Right lobe of liver (tissue), 6 donors: ENCODE measurements around the gene CYP46A1. TPM values are rescaled to one million over a fixed set of nuclear protein-coding genes. Genes with fewer than 3 reads are reported as not detected.
"Not testable (repeated sequence)": the region's sequence is repeated elsewhere in the genome, so short reads cannot be mapped to it uniquely, and the experiment has no call there.

Experiments used
- ATAC-seq, 4 donors: fragments of 200-7000 bp; cut with Tn5 transposase; one replicate each; pipeline ENCODE4 v1.9.1; 2020; ENCODE audit warnings: mild to moderate bottlenecking in 4 of 4, moderate library complexity in 4 of 4
- DNase-seq, 3 donors: peaks; one replicate each; pipeline ENCODE4 v3.0.0-alpha.2; 2020
- H3K27ac ChIP-seq, 3 donors: fragments of 200-600 bp; one replicate each; pipeline ENCODE4 v1.8.0; 2022
- H3K27me3 ChIP-seq, 2 donors: fragments of 200-600 bp; one replicate each; pipeline ENCODE4 v1.8.0; 2022
- H3K36me3 ChIP-seq, 4 donors: fragments of 200-600 bp; sonication (generic) in 1 of 4; one replicate each; pipeline versions ENCODE4 v1.5.1 to v1.8.0; 2017 to 2022; ENCODE audit warnings: control low read depth in 1 of 4
- H3K4me1 ChIP-seq, 4 donors: fragments of 200-600 bp; sonication (generic) in 1 of 4; one replicate each; pipeline versions ENCODE4 v1.5.1 to v1.8.0; 2017 to 2022; ENCODE audit warnings: control low read depth in 1 of 4
- H3K4me3 ChIP-seq, 3 donors: fragments of 200-600 bp; one replicate each; pipeline ENCODE4 v1.8.0; 2022
- H3K9me3 ChIP-seq, 4 donors: fragments of 200-600 bp; sonication (generic) in 1 of 4; one replicate each; pipeline versions ENCODE4 v1.5.1 to v1.8.0; 2017 to 2022; ENCODE audit warnings: control low read depth in 1 of 4
- POLR2A ChIP-seq: fragments of 450-650 bp; IDR thresholded peaks from one replicate; pipeline ENCODE4 v1.6.1; 2017; ENCODE audit warnings: antibody characterized with exemption, mild to moderate bottlenecking
- WGBS: methylation state at CpG from one replicate; pipeline ENCODE4 v1.1.6; 2018; ENCODE audit warnings: low coverage, low lambda C conversion rate; ENCODE audit not compliant: insufficient coverage; ENCODE audit errors: missing lambda C conversion rate; 5-methylcytosine and 5-hydroxymethylcytosine counted together
- intact Hi-C, 2 donors: fragments of 100-400 bp; cut with DNase I; formaldehyde crosslinking; loops; one replicate each; pipeline versions ENCODE4 v1.11.2 to v1.14.1; 2022
- total RNA-seq, 6 experiments: library from RNA; depleted of rRNA in 2 of 6; stranded (reverse); fragments of >200 nt in 2 of 6; fragmentation: NEBNext Ultra II Directional in 3 of 6; extraction: Animal tissue kit (Norgen Biotek cat#: 25700) in 3 of 6; gene quantifications; one replicate each; pipeline versions ENCODE4 v1.1.0 to v1.2.4, GENCODE V29; 2016 to 2023
- TF ChIP-seq, protein P1 (sequence below), 4 donors: fragments of 200-600 bp in 3 of 4; fragments of 450-650 bp in 1 of 4; IDR thresholded peaks; one replicate each; pipeline versions ENCODE4 v1.5.1 to v1.8.0; 2016 to 2022; ENCODE audit warnings: antibody characterized with exemption in 4 of 4, mild to moderate bottlenecking in 2 of 4
- donor health status: DM: no; HTN: yes; CAD: no.
- donor health status: DM: no; HTN: no; CAD: no.
- donor health status: DM: no; HTN: no; CAD: no.
- donor health status: DM: no; HTN: yes; CAD: no.
- donor health status: DM: no; HTN: yes; CAD: no.

The CYP46A1 gene
- total RNA-seq, 6 experiments from 2014 or later, result 0.06 to 1.6 (median 0.42) TPM; not detected in 1

DNA sequence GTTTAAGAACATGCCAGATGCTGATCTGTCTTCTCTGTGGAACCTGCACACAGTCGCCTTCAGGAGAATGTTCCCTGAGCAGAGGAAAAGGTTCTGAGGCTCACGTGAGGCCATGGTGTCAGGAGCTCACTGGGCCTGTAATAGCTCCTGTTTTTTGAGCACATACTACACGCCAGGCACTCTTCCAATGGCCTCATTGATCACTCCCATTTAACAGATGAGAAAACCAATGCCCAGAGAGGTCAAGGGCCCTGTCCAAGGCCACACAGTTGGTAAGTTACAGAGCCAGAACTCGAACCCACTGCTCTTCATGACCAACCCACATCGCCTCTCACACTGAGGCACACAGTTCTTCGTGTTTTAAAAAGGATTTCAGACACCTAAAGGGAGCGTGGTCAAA is 46.5 kb upstream of the CYP46A1 start:
- intact Hi-C loops, result no loop called here
- Histone ChIP-seq H3K36me3 (no peaks in the 10 kb centered on the region), H3K4me1 (no peaks in the 10 kb centered on the region), H3K27ac (no peak overlapping the region), H3K9me3 (no peaks in the 10 kb centered on the region), H3K27me3 (no peaks in the 10 kb centered on the region), H3K4me3 (no peak overlapping the region)
- TF ChIP-seq, protein P1, sequence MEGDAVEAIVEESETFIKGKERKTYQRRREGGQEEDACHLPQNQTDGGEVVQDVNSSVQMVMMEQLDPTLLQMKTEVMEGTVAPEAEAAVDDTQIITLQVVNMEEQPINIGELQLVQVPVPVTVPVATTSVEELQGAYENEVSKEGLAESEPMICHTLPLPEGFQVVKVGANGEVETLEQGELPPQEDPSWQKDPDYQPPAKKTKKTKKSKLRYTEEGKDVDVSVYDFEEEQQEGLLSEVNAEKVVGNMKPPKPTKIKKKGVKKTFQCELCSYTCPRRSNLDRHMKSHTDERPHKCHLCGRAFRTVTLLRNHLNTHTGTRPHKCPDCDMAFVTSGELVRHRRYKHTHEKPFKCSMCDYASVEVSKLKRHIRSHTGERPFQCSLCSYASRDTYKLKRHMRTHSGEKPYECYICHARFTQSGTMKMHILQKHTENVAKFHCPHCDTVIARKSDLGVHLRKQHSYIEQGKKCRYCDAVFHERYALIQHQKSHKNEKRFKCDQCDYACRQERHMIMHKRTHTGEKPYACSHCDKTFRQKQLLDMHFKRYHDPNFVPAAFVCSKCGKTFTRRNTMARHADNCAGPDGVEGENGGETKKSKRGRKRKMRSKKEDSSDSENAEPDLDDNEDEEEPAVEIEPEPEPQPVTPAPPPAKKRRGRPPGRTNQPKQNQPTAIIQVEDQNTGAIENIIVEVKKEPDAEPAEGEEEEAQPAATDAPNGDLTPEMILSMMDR (IDR thresholded peaks at IDR 0.05), result no peak
- no peak for TF ChIP-seq POLR2A
- 84% methylated on average over 6 of the region's 7 CpGs for WGBS
- no peak for DNase-seq
- ATAC-seq, result no peak

DNA sequence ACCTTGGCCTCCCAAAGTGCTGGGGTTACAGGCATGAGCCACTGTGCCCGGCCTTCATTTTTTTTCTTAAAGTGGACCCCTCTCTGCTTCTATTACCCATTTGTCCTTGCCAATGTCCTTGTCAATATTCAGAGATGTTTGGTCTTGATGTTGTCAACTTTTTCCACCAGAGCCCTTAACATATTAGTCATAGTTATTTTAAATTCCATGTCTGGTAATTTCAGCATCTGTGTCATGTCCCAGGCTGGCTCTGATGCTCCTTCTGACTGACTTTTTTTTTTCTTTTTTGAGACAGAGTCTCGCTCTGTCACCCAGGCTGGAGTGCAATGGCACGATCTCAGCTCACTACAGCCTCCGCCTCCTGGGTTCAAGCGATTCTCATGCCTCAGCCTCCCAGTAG is 41.3 kb upstream of the CYP46A1 start:
- DNase-seq, H3K4me1 ChIP-seq, ATAC-seq, H3K4me3 ChIP-seq, intact Hi-C loops, H3K9me3 ChIP-seq, H3K27ac ChIP-seq, H3K36me3 ChIP-seq, H3K27me3 ChIP-seq: not testable (repeated sequence)
- WGBS, result 94% methylated on average over 5 of the region's 5 CpGs

DNA sequence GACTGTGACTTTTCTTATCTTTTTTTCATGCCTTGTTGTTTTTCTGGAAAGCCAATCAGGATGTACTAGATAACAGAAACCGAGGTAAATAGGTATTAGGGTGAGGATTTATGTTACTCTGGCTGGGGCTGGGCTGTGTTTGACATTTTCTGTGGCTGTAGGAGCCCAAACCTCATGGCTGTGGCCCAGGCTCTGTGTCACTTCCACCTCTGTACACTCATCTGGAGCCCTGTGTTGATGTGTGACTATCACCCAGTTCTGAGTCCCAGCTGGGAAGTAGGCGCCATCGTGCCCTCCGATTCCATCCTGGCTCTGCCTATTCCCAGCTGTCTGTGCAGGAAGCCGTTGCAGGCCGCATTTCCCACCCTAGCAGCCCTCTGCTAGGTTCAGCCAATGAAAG is 40.8 kb upstream of the CYP46A1 start:
- peaks cover 0 to 6% of the 10 kb centered on the region in 2 donors for H3K27me3 ChIP-seq
- no peak for TF ChIP-seq POLR2A
- TF ChIP-seq, protein P1 (IDR thresholded peaks at IDR 0.05), result no peak
- H3K9me3 ChIP-seq, result no peaks in the 10 kb centered on the region
- no peak for ATAC-seq
- 60% methylated on average over 5 of the region's 6 CpGs for WGBS
- no peak for DNase-seq
- peaks cover 0 to 8% (median 0%) of the 10 kb centered on the region in 4 donors for H3K4me1 ChIP-seq
- no peaks in the 10 kb centered on the region for H3K36me3 ChIP-seq
- no peak overlapping the region for H3K4me3 ChIP-seq
- no peak overlapping the region for H3K27ac ChIP-seq
- intact Hi-C loops, result no loop called here

DNA sequence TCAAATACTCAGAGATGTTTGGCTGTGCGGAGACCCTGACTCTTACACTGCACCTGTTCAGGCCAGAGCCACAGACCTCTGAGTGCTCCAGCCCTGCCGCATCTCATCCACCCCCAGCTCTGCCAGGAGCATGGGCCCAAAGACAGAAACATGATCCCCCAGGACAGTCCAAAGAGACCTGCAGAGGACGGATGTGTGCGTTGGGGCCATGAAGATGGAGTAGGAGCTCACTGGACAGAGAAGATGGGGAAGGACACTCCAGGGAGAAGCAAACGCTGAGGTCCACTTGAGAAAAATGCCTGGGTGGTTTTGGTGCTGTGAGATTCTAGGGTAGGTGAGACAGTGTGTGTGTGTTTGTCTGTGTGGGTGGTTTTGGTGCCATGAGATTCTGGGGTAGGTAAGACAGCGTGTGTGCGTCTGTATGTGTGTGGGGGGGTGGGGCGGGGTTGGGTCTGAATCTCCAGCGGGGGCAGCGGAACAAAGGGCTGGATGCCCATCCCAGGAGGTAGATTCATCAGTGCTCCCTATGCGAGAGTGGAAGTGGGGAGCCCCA is 40.0 kb upstream of the CYP46A1 start:
- 77% methylated on average over 2 of the region's 11 CpGs for WGBS

More for the DNA sequence above, 40.0 kb upstream of the CYP46A1 start:
- no peak overlapping the region for H3K27ac ChIP-seq
- TF ChIP-seq POLR2A, result no peak
- TF ChIP-seq, protein P1 (IDR thresholded peaks at IDR 0.05), result no peak
- no peaks in the 10 kb centered on the region for H3K36me3 ChIP-seq
- H3K4me3 ChIP-seq, result no peak overlapping the region
- DNase-seq (no peak), ATAC-seq (no peak)
- intact Hi-C loops, result no loop called here
- peaks cover 0 to 8% (median 0%) of the 10 kb centered on the region in 4 donors for H3K4me1 ChIP-seq
- H3K27me3 ChIP-seq, result peaks cover 0 to 6% of the 10 kb centered on the region in 2 donors
- H3K9me3 ChIP-seq, result no peaks in the 10 kb centered on the region
